H1 (cell line): ENCODE results near the gene SPAG16. TPM values are rescaled to one million over a fixed set of nuclear protein-coding genes. Genes with fewer than 3 reads are reported as not detected.
A peak's percentile ranks its signal among the peaks of the same experiment; 100 is the strongest.

Source experiments
- CTCF ChIA-PET: fragments of 300-600 bp; sonication (Branson Sonifier 250); formaldehyde crosslinking; loops from one replicate; lab custom pipeline; 2021; ENCODE audit not compliant: partially characterized antibody; lab: Charles Lee
- POLR2A ChIA-PET: fragments of 300-600 bp; sonication (Branson Sonifier 250); formaldehyde crosslinking; loops from one replicate; lab custom pipeline; 2021; ENCODE audit warnings: inconsistent platforms; ENCODE audit not compliant: partially characterized antibody; lab: Charles Lee
- DNase-seq, 2 experiments: peaks; one replicate each; pipeline versions ENCODE4 v3.0.0 to v3.0.0-alpha.2; 2010 to 2022; ENCODE audit warnings: low spot score in 2 of 2, low read depth in 1 of 2, mixed read lengths in 1 of 2
- FAIRE-seq: peaks from 2 replicates; lab custom pipeline; 2011; peaks lifted over from hg19 to GRCh38; lab: Jason Lieb, UNC
- H2AFZ ChIP-seq: 2 replicates; pipeline ENCODE4 v1.8.1; 2012; ENCODE audit warnings: low read length, inconsistent platforms
- H2AK5ac ChIP-seq: 2 replicates; pipeline ENCODE4 v1.6.1; 2013; ENCODE audit warnings: low read depth, low read length
- H2BK120ac ChIP-seq: replicated peaks from 2 replicates; pipeline ENCODE3; 2013; ENCODE audit warnings: low read depth, low read length, inconsistent platforms
- H2BK12ac ChIP-seq: 2 replicates; pipeline ENCODE4 v1.6.1; 2013; ENCODE audit warnings: low read depth, low read length
- H2BK15ac ChIP-seq: 2 replicates; pipeline ENCODE4 v1.6.1; 2013; ENCODE audit warnings: low read length
- H2BK20ac ChIP-seq: 2 replicates; pipeline ENCODE4 v1.6.1; 2013; ENCODE audit warnings: low read length
- H2BK5ac ChIP-seq: 2 replicates; pipeline ENCODE4 v1.6.1; 2013; ENCODE audit warnings: low read depth, low read length
- H3K14ac ChIP-seq: 2 replicates; pipeline ENCODE4 v1.6.1; 2013; ENCODE audit warnings: inconsistent platforms; ENCODE audit not compliant: insufficient read length
- H3K18ac ChIP-seq: 2 replicates; pipeline ENCODE4 v1.6.1; 2013; ENCODE audit warnings: low read length; ENCODE audit errors: extremely low read depth
- H3K23ac ChIP-seq: 2 replicates; pipeline ENCODE4 v1.6.1; 2013; ENCODE audit warnings: inconsistent platforms; ENCODE audit not compliant: insufficient read length
- H3K23me2 ChIP-seq: 2 replicates; pipeline ENCODE4 v1.6.1; 2013; ENCODE audit warnings: low read depth, low read length
- H3K27ac ChIP-seq: 2 replicates; pipeline ENCODE4 v1.6.1; 2011; ENCODE audit warnings: low read depth, low read length, inconsistent platforms
- H3K27me3 ChIP-seq, 4 experiments: replicated peaks in 1 of 4; 1 replicate in 1 of 4; 2 replicates in 3 of 4; pipeline versions ENCODE4 v1.6.1 to v1.8.1; 2011 to 2013; ENCODE audit warnings: low read length in 3 of 4, mild to moderate bottlenecking in 3 of 4, inconsistent platforms in 2 of 4, mixed read lengths in 2 of 4, moderate library complexity in 1 of 4; ENCODE audit not compliant: control insufficient read depth in 3 of 4, insufficient read depth in 3 of 4; ENCODE audit errors: extremely low read depth in 1 of 4
- H3K36me3 ChIP-seq, 4 experiments: 2 replicates each; pipeline versions ENCODE4 v1.6.1 to v1.8.1; 2011 to 2013; ENCODE audit warnings: mild to moderate bottlenecking in 4 of 4, low read length in 3 of 4, moderate library complexity in 2 of 4, control low read depth in 1 of 4, inconsistent platforms in 1 of 4; ENCODE audit not compliant: insufficient read depth in 4 of 4, control insufficient read depth in 2 of 4
- H3K4ac ChIP-seq: replicated peaks from 2 replicates; pipeline ENCODE3; 2013; ENCODE audit warnings: low read length, low read depth, mixed read lengths, inconsistent platforms; ENCODE audit not compliant: insufficient read length
- H3K4me1 ChIP-seq, 4 experiments: replicated peaks in 1 of 4; 1 replicate in 1 of 4; 2 replicates in 3 of 4; pipeline versions ENCODE4 v1.6.1 to v1.8.1; 2011 to 2013; ENCODE audit warnings: low read length in 3 of 4, inconsistent platforms in 2 of 4, mixed read lengths in 1 of 4; ENCODE audit not compliant: insufficient read depth in 4 of 4, control insufficient read depth in 3 of 4
- H3K4me2 ChIP-seq, 2 experiments: 2 replicates each; pipeline versions ENCODE4 v1.6.1 to v1.8.1; 2011 to 2013; ENCODE audit warnings: low read depth in 2 of 2, low read length in 2 of 2, control low read depth in 1 of 2, inconsistent platforms in 1 of 2, mild to moderate bottlenecking in 1 of 2; ENCODE audit not compliant: insufficient read depth in 1 of 2
- H3K4me3 ChIP-seq, 4 experiments: fragments of 200-600, 300-600 bp in 1 of 4; sonication (generic), shearing (Covaris generic), sonication (Bioruptor Twin) in 1 of 4; 2 replicates each; pipeline versions ENCODE4 v1.5.1 to v1.8.1; 2011 to 2016; ENCODE audit warnings: low read length in 4 of 4, low read depth in 3 of 4, control low read depth in 2 of 4, inconsistent platforms in 2 of 4, mild to moderate bottlenecking in 2 of 4, mixed read lengths in 1 of 4, moderate library complexity in 1 of 4; ENCODE audit not compliant: insufficient read depth in 2 of 4; ENCODE audit errors: extremely low read depth in 1 of 4
- H3K56ac ChIP-seq: replicated peaks from 2 replicates; pipeline ENCODE3; 2013; ENCODE audit warnings: low read depth, mild to moderate bottlenecking, mixed read lengths, low read length, inconsistent platforms; ENCODE audit not compliant: insufficient read length
- H3K79me1 ChIP-seq: 2 replicates; pipeline ENCODE4 v1.6.1; 2013; ENCODE audit warnings: low read depth, low read length, control low read depth
- H3K79me2 ChIP-seq, 2 experiments: 2 replicates each; pipeline versions ENCODE4 v1.6.1 to v1.8.1; 2012 to 2013; ENCODE audit warnings: low read length in 2 of 2, mild to moderate bottlenecking in 2 of 2, inconsistent platforms in 1 of 2; ENCODE audit not compliant: insufficient read depth in 2 of 2, control insufficient read depth in 1 of 2
- H3K9ac ChIP-seq, 4 experiments: replicated peaks in 1 of 4; 1 replicate in 1 of 4; 2 replicates in 3 of 4; pipeline versions ENCODE4 v1.6.1 to v1.8.1; 2011 to 2013; ENCODE audit warnings: low read depth in 3 of 4, low read length in 3 of 4, control low read depth in 2 of 4, mild to moderate bottlenecking in 2 of 4, moderate library complexity in 2 of 4, inconsistent platforms in 1 of 4; ENCODE audit errors: extremely low read depth in 1 of 4
- H3K9me3 ChIP-seq, 2 experiments: 2 replicates each; pipeline versions ENCODE4 v1.6.1 to v1.8.1; 2012 to 2013; ENCODE audit warnings: mild to moderate bottlenecking in 2 of 2, moderate library complexity in 2 of 2, control low read depth in 1 of 2, inconsistent platforms in 1 of 2, low read depth in 1 of 2, low read length in 1 of 2, mixed read lengths in 1 of 2; ENCODE audit not compliant: insufficient read depth in 2 of 2
- H4K20me1 ChIP-seq, 2 experiments: replicated peaks in 1 of 2; 2 replicates each; pipeline versions ENCODE3 to v1.8.1; 2011 to 2013; ENCODE audit warnings: inconsistent platforms in 2 of 2, low read length in 2 of 2, mild to moderate bottlenecking in 1 of 2; ENCODE audit not compliant: insufficient read depth in 2 of 2, control insufficient read depth in 1 of 2
- H4K5ac ChIP-seq: 2 replicates; pipeline ENCODE4 v1.6.1; 2013; ENCODE audit warnings: low read length, low read depth, mixed read lengths, inconsistent platforms; ENCODE audit not compliant: insufficient read length
- H4K8ac ChIP-seq: 2 replicates; pipeline ENCODE4 v1.8.0; 2013; ENCODE audit warnings: mild to moderate bottlenecking, moderate library complexity, low read length, inconsistent platforms; ENCODE audit not compliant: insufficient read depth; ENCODE audit errors: extremely low read depth
- H4K91ac ChIP-seq: replicated peaks from 2 replicates; pipeline ENCODE3; 2013; ENCODE audit warnings: low read length, mixed read lengths, inconsistent platforms; ENCODE audit not compliant: insufficient read length
- BCL11A ChIP-seq, 2 experiments: IDR thresholded peaks; one replicate each; pipeline ENCODE4 v1.6.1; 2011; ENCODE audit warnings: low read depth in 2 of 2, low read length in 2 of 2, mild to moderate bottlenecking in 2 of 2
- CREB1 ChIP-seq: IDR thresholded peaks from 2 replicates; pipeline ENCODE4 v1.6.1; 2012; ENCODE audit warnings: inconsistent platforms
- NRF1 ChIP-seq: IDR thresholded peaks from 2 replicates; pipeline ENCODE4 v1.6.1; 2011; ENCODE audit warnings: mild to moderate bottlenecking, low read depth, low read length, improper control_type of control experiment
- RNF2 ChIP-seq: fragments of 200-900, 300-1000 bp; sonication (generic); IDR thresholded peaks from 2 replicates; pipeline ENCODE4 v1.7.1; 2016; ENCODE audit warnings: borderline replicate concordance, low read depth, mild to moderate bottlenecking, antibody characterized with exemption, low read length; ENCODE audit not compliant: poor library complexity, severe bottlenecking; ENCODE audit errors: missing control alignments
- RXRA ChIP-seq: IDR thresholded peaks from 2 replicates; pipeline ENCODE4 v1.6.1; 2011; ENCODE audit warnings: low read depth, mild to moderate bottlenecking, low read length, moderate library complexity; ENCODE audit not compliant: insufficient read depth
- SIRT6 ChIP-seq: IDR thresholded peaks from one replicate; pipeline ENCODE4 v1.7.1; 2012; ENCODE audit warnings: low read length, inconsistent platforms
- SP4 ChIP-seq: IDR thresholded peaks from 2 replicates; pipeline ENCODE4 v1.6.1; 2012; ENCODE audit warnings: low read length, inconsistent platforms
- SRF ChIP-seq: IDR thresholded peaks from 2 replicates; pipeline ENCODE4 v1.6.1; 2011; ENCODE audit warnings: mild to moderate bottlenecking, low read depth, low read length, moderate library complexity
- TBP ChIP-seq: IDR thresholded peaks from 2 replicates; pipeline ENCODE4 v1.6.1; 2011; ENCODE audit warnings: low read depth, low read length, improper control_type of control experiment
- WGBS, 2 experiments: shearing (Covaris generic) in 1 of 2; methylation state at CpG; one replicate each; pipeline versions ENCODE4 v1.1.6 to v1.1.7; 2013 to 2015; ENCODE audit warnings: low lambda C conversion rate in 2 of 2, mixed read lengths in 2 of 2, inconsistent platforms in 1 of 2, low coverage in 1 of 2, missing lambda C conversion rate in 1 of 2; ENCODE audit not compliant: insufficient replicate concordance in 2 of 2, insufficient coverage in 1 of 2, insufficient read length in 1 of 2; ENCODE audit errors: extremely low coverage in 1 of 2, missing lambda C conversion rate in 1 of 2; 5-methylcytosine and 5-hydroxymethylcytosine counted together
- polyA plus RNA-seq, 7 experiments: library from polyadenylated mRNA; depleted of rRNA in 3 of 7; stranded (reverse) in 5 of 7; unstranded in 2 of 7; fragments of >200 nt in 5 of 7; fragments of 200-250 nt in 2 of 7; gene quantifications; 1 replicate in 5 of 7; 2 replicates in 1 of 7; 4 replicates in 1 of 7; pipeline versions ENCODE4 v1.2.1 to v1.2.3, GENCODE V29; 2011 to 2013; ENCODE audit warnings: missing spikeins in 2 of 7, mixed read lengths in 2 of 7
- total RNA-seq: library from RNA; stranded (reverse); fragmentation: NEBNext Ultra II Directional; extraction: Animal tissue kit (Norgen Biotek cat#: 25700); gene quantifications from 2 replicates; pipeline ENCODE4 v1.2.1, GENCODE V29; 2021

Gene SPAG16
- total and polyA plus RNA-seq, 2 of the 8 experiments (the other 6 are each of a cell fraction or from before 2014, with no cell fraction given), result 6.0 to 14.9 TPM

DNA sequence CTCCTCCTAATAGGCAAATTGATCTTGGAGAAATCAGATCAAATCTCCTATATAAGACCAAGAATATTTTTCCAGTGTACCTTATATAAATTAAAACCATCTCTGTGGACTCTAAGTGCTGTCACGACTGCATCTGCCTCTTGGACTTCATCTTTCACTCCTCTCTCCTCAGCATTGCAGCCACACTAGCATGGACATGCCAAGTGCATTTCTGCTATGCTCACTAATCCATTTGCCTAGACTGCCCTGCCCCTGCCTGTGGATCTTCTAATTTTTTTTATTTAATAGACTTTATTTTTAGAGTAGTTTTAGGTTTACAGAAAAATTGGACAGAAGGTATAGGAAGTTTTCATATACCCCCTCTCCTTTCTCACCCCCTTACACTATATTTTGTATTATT is 979.9 kb downstream of the SPAG16 start:
- FAIRE-seq, result no peak
- no peak overlapping the region for H4K91ac ChIP-seq
- no peak overlapping the region for H3K27ac ChIP-seq
- no peak overlapping the region for H3K9ac ChIP-seq
- no peak overlapping the region for H2BK12ac ChIP-seq
- H4K8ac ChIP-seq, result no peak overlapping the region
- no peak overlapping the region for H4K5ac ChIP-seq
- H3K36me3 ChIP-seq, result no peaks in the 10 kb centered on the region
- TF ChIP-seq RNF2 (no peak), CREB1 (no peak), NRF1 (no peak), RXRA (no peak), SIRT6 (no peak), SRF (no peak), SP4 (no peak), TBP (no peak), BCL11A (IDR thresholded peaks at IDR 0.05; ENCODE audit: low read depth in 2 of 2, low read length in 2 of 2) (no peak)
- TF ChIP-seq, all 59 proteins: peak for 0
- H3K14ac ChIP-seq, result no peak overlapping the region
- H2AK5ac ChIP-seq, result 0 out of 2 replicates have a peak overlapping the region, but pooled peaks have one; percentile 53
- 92% methylated on average over 1 of the region's 1 CpG; no CpG with 5 or more reads in 1 of the 2 experiments for WGBS, 2 experiments
- H2BK120ac ChIP-seq, result no peak overlapping the region
- no peaks in the 10 kb centered on the region for H3K9me3 ChIP-seq
- H4K20me1 ChIP-seq, result no peaks in the 10 kb centered on the region
- ChIA-PET POLR2A (no interaction called here), CTCF (no interaction called here)
- H2BK15ac ChIP-seq, result no peak overlapping the region
- no peaks in the 10 kb centered on the region for H3K79me2 ChIP-seq
- H3K4ac ChIP-seq, result no peak overlapping the region
- H3K56ac ChIP-seq, result no peak overlapping the region
- no peak overlapping the region for H3K23ac ChIP-seq
- H2BK20ac ChIP-seq, result no peak overlapping the region
- no peak overlapping the region for H2BK5ac ChIP-seq
- no peaks in the 10 kb centered on the region for H3K27me3 ChIP-seq
- H3K18ac ChIP-seq, result no peak overlapping the region
- no peaks in the 10 kb centered on the region for H3K79me1 ChIP-seq
- H3K4me2 ChIP-seq, result no peak overlapping the region
- no peak for DNase-seq
- no peaks in the 10 kb centered on the region for H3K23me2 ChIP-seq
- no peak overlapping the region for H2AFZ ChIP-seq
- no peak overlapping the region for H3K4me3 ChIP-seq
- no peaks in the 10 kb centered on the region; a peak in 1 of 7 replicates for H3K4me1 ChIP-seq
